Stomach (tissue), 9 donors: Measurements from ENCODE around the gene CD164. TPM values are rescaled to one million over a fixed set of nuclear protein-coding genes. Genes with fewer than 3 reads are reported as not detected.
A peak's percentile ranks its signal among the peaks of the same experiment; 100 is the strongest.
"Not testable (repeated sequence)": the region's sequence is repeated elsewhere in the genome, so short reads cannot be mapped to it uniquely, and the experiment has no call there.

Experiments
- DNase-seq, 2 donors: peaks; one replicate each; pipeline versions ENCODE4 v3.0.0 to v3.0.0-alpha.2; 2013 to 2019
- H3K27ac ChIP-seq, 5 donors: fragments of 200-600 bp in 4 of 5; sonication (generic) in 4 of 5; one replicate each; pipeline ENCODE4 v1.5.1; 2013 to 2019; ENCODE audit warnings: mild to moderate bottlenecking in 1 of 5, moderate library complexity in 1 of 5
- H3K27me3 ChIP-seq, 3 donors: fragments of 200-600 bp; sonication (generic); one replicate each; pipeline ENCODE4 v1.5.1; 2017 to 2019; ENCODE audit warnings: mixed run types in 1 of 3
- H3K36me3 ChIP-seq, 4 donors: fragments of 200-600 bp; sonication (generic); 1 replicate in 3 of 4; 2 replicates in 1 of 4; pipeline ENCODE4 v1.5.1; 2016 to 2019
- H3K4me1 ChIP-seq, 4 donors: fragments of 200-600 bp; sonication (generic); one replicate each; pipeline ENCODE4 v1.5.1; 2016 to 2019
- H3K4me3 ChIP-seq, 4 donors: fragments of 200-600 bp; sonication (generic) in 3 of 4; one replicate each; pipeline ENCODE4 v1.5.1; 2016 to 2019; ENCODE audit warnings: mild to moderate bottlenecking in 1 of 4
- H3K9me3 ChIP-seq, 4 donors: fragments of 200-600 bp; sonication (generic); one replicate each; pipeline ENCODE4 v1.5.1; 2016 to 2019
- CTCF ChIP-seq, 7 experiments: fragments of 450-650 bp in 4 of 7; fragments of 200-600 bp in 3 of 7; sonication (generic) in 3 of 7; IDR thresholded peaks; one replicate each; pipeline ENCODE4 v1.5.1; 2016 to 2019; ENCODE audit warnings: antibody characterized with exemption in 7 of 7, control low read depth in 2 of 7, mild to moderate bottlenecking in 1 of 7
- EP300 ChIP-seq: sonication (generic); formaldehyde crosslinking; IDR thresholded peaks from one replicate; pipeline ENCODE4 v1.6.1; 2017; ENCODE audit warnings: antibody characterized with exemption
- POLR2A ChIP-seq, 4 donors: fragments of 450-650 bp; IDR thresholded peaks; one replicate each; pipeline ENCODE4 v1.6.1; 2016; ENCODE audit warnings: antibody characterized with exemption in 4 of 4, control low read depth in 2 of 4, mild to moderate bottlenecking in 1 of 4, moderate library complexity in 1 of 4
- POLR2AphosphoS5 ChIP-seq, 3 donors: sonication (generic); formaldehyde crosslinking; IDR thresholded peaks; one replicate each; pipeline ENCODE4 v1.6.1; 2016; ENCODE audit warnings: antibody characterized with exemption in 3 of 3
- WGBS, 5 donors: extraction: QIAGEN DNeasy Blood & Tissue Kit in 3 of 5; methylation state at CpG; one replicate each; pipeline versions ENCODE4 v1.1.5 to v1.1.7; 2013 to 2018; 5-methylcytosine and 5-hydroxymethylcytosine counted together
- intact Hi-C: fragments of 100-400 bp; cut with DNase I; formaldehyde crosslinking; loops from one replicate; pipeline ENCODE4 v1.15.1; 2023; ENCODE audit warnings: low total_unique reads
- polyA plus RNA-seq, 3 donors: library from polyadenylated mRNA; stranded (reverse); fragments of 200-250 nt; gene quantifications; one replicate each; pipeline ENCODE4 v1.2.3, GENCODE V29; 2013
- total RNA-seq, 5 donors: library from RNA; depleted of rRNA; stranded (reverse); fragments of >200 nt; gene quantifications; one replicate each; pipeline versions ENCODE4 v1.1.0 to v1.2.3, GENCODE V29; 2014 to 2016
- donor health status: healthy with polysubstance abuse.
- donor health status: Bipolar disorder and iron deficiency.
- donor health status: healthy.

The CD164 gene
- total and polyA plus RNA-seq, 8 donors, result 62.4 to 453 (median 102) TPM

DNA sequence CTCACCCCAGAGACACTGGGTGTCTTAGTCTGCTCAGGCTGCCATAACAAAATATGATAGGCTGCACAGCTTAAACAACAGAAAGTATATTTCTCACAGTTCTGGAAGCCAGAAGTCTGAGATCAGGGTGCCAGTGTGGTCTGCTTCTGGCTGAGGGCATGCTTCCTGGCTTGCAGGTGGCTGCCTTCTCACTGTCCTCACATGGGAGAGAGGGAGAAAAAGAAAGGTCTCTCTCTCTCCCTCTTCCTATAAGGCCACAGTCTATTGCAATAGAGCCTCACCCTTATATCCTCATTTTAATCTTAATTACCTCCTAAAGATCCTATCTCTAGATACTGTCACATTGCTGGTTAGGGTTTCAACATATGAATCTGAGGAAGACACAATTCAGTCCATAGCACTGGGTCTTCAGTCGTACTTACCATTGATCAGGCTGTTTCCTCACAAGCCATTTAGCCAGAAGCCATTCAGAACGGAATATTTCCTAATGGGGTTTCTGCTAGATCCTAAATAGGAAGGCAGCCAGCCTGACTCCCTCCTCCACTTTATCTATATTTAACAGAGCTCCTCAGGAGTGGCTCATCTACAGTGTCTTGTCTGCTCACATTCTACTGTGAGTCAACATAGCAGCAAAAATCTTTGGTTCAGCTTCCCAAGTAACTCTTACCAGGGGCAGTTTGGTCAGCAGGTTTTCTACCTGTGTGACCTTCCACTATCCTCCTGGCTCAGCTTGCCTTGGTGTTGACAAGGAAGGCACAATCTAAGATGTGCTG is 42.2 kb downstream of the CD164 start:
- WGBS, 5 donors, result 84 to 96% (median 85%) methylated on average over 2 of the region's 2 CpGs
- Histone ChIP-seq H3K9me3 (no peaks in the 10 kb centered on the region), H3K36me3 (no peaks in the 10 kb centered on the region), H3K4me3 (no peak overlapping the region), H3K27ac (no peak overlapping the region), H3K4me1 (peaks cover 24 to 30% (median 27%) of the 10 kb centered on the region in 4 donors), H3K27me3 (no peaks in the 10 kb centered on the region)
- DNase-seq, result no peak
- TF ChIP-seq CTCF (IDR thresholded peaks at IDR 0.05) (no peak), POLR2AphosphoS5 (IDR thresholded peaks at IDR 0.05) (no peak), POLR2A (IDR thresholded peaks at IDR 0.05) (no peak), EP300 (no peak)
- intact Hi-C loops, result no loop called here

DNA sequence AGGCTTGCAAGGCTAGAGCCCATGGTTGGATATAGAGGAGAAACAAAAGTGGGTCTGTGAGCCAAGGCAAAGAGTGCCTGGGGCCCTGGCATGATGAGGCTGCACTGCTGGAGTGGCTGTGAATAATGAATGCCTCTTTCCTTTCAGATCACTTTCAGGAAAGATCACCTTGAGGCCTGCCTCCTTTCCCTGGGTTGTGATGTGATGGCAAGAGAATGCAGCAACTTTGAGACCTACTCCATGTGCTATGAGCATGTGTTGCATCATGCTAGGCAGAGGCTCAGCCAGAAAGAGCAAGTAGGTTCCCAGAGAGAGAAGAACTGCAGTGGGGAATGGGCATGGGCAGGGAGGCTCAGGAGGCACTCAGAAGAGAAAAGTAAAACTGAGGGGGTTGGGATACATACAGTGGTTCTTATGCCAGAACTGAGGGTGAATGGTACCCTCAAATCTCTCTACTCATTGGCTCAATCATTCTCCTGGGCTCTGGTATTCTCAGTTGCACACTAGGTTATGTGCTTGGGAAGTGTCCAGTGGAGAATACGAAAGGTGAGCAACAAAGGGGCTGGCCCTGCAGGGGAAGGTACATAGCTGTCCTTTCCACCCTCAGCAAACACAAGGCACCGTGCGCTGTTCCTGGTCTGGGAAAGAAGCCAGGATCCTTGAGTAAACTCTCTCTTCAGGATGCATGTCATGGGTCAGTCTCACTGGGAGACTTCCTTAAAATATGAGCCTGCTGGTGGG is 45.9 kb downstream of the CD164 start:
- no peaks in the 10 kb centered on the region for H3K9me3 ChIP-seq
- intact Hi-C loops, result no loop called here
- H3K27ac ChIP-seq, result peak overlapping the region in 4 of 5 donors; percentile 24 to 59 (median 41)
- H3K4me1 ChIP-seq, result peaks cover 7 to 18% (median 14%) of the 10 kb centered on the region in 4 donors
- DNase-seq, result peak; percentile 74 to 86
- no peaks in the 10 kb centered on the region for H3K36me3 ChIP-seq
- 8 to 48% (median 20%) methylated on average over 3 of the region's 3 CpGs for WGBS, 5 donors
- TF ChIP-seq EP300 (no peak), POLR2AphosphoS5 (IDR thresholded peaks at IDR 0.05) (peak in 2 of 3 donors; percentile 62 to 63), CTCF (IDR thresholded peaks at IDR 0.05) (no peak)
- no peaks in the 10 kb centered on the region for H3K27me3 ChIP-seq
- no peak overlapping the region for H3K4me3 ChIP-seq

GRCh38 chr6:109333870-109334269 is 48.4 kb downstream of the CD164 start:
- H3K27me3 ChIP-seq, H3K27ac ChIP-seq, DNase-seq, H3K36me3 ChIP-seq, intact Hi-C loops, H3K4me3 ChIP-seq, H3K9me3 ChIP-seq: not testable (repeated sequence)
- H3K4me1 ChIP-seq, result peaks cover 7 to 18% (median 14%) of the 10 kb centered on the region in 4 donors
- WGBS, 5 donors, result 89 to 97% (median 94%) methylated on average over 1 of the region's 1 CpG

DNA sequence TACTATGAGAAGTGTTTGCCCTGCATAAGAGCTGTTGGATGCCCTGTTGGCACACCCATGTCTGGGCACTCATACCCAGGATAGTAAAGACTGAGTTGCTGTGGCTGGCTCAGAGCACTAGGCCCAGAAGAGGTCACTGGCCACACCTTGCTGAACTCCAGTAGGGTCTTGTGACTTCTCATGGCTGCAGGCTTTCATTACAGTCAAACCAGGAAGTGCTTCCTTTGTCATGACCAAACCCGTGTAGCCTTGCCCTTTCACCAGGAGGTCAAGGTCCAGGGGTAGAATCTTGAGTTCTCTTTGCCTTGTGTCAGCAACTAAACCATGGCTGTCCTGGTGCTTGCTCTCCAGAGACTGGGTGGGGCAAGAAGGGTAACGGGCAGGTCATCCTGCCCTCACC is 49.5 kb downstream of the CD164 start:
- peak overlapping the region in 1 of 5 donors; percentile 54 for H3K27ac ChIP-seq
- no peaks in the 10 kb centered on the region for H3K27me3 ChIP-seq
- WGBS, 5 donors, result 40 to 51% (median 50%) methylated on average over 2 of the region's 2 CpGs
- intact Hi-C loops, result no loop called here
- H3K36me3 ChIP-seq, result no peaks in the 10 kb centered on the region
- H3K9me3 ChIP-seq, result no peaks in the 10 kb centered on the region
- peaks cover 7 to 18% (median 14%) of the 10 kb centered on the region in 4 donors for H3K4me1 ChIP-seq
- H3K4me3 ChIP-seq, result no peak overlapping the region
- peak; percentile 38 to 69 for DNase-seq
- no peak for TF ChIP-seq CTCF (IDR thresholded peaks at IDR 0.05)
- TF ChIP-seq POLR2AphosphoS5 (IDR thresholded peaks at IDR 0.05), result peak in 1 of 3 donors; percentile 14

GRCh38 chr6:109331081-109331480 is 51.2 kb downstream of the CD164 start:
- H3K27ac ChIP-seq, result no peak overlapping the region
- TF ChIP-seq CTCF (IDR thresholded peaks at IDR 0.05) (no peak), EP300 (no peak), POLR2AphosphoS5 (IDR thresholded peaks at IDR 0.05) (no peak), POLR2A (IDR thresholded peaks at IDR 0.05) (no peak)
- H3K36me3 ChIP-seq, result no peaks in the 10 kb centered on the region
- H3K9me3 ChIP-seq, result no peaks in the 10 kb centered on the region
- peaks cover 0 to 10% (median 2%) of the 10 kb centered on the region in 4 donors for H3K4me1 ChIP-seq
- no peak overlapping the region for H3K4me3 ChIP-seq
- intact Hi-C loops, result no loop called here
- no peaks in the 10 kb centered on the region for H3K27me3 ChIP-seq
- DNase-seq, result no peak
